Right lobe of liver (tissue), 4 donors: ENCODE data around the gene LSM10.

Experiments used
- POLR2A ChIP-seq: fragments of 450-650 bp; IDR thresholded peaks from one replicate; pipeline ENCODE4 v1.6.1; 2017; ENCODE audit warnings: antibody characterized with exemption, mild to moderate bottlenecking
- TF ChIP-seq, protein P1 (sequence below), 4 donors: fragments of 200-600 bp in 3 of 4; fragments of 450-650 bp in 1 of 4; IDR thresholded peaks; one replicate each; pipeline versions ENCODE4 v1.5.1 to v1.8.0; 2016 to 2022; ENCODE audit warnings: antibody characterized with exemption in 4 of 4, mild to moderate bottlenecking in 2 of 4
- donor health status: DM: no; HTN: no; CAD: no.
- donor health status: DM: no; HTN: no; CAD: no.
- donor health status: DM: no; HTN: yes; CAD: no.

DNA sequence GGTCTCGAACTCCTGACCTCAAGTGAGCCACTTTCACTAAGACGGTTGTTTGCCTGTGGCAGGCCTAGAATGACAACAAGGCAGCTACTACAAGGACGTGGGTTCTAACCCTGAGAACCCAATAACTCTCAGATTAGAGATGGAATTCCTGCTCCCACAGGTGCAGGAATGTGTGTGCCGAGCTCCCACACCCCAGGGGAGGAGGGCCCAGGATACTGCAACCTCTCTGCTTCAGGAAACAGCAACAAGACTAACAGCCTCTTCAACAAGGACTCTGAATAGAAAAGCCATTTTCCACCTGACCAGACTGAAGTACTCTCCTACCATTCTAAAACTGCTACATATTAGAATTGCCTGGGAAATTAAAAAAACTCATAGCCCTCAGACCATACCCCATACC, 4.9 kb downstream of the LSM10 start:
- TF ChIP-seq, protein P1, sequence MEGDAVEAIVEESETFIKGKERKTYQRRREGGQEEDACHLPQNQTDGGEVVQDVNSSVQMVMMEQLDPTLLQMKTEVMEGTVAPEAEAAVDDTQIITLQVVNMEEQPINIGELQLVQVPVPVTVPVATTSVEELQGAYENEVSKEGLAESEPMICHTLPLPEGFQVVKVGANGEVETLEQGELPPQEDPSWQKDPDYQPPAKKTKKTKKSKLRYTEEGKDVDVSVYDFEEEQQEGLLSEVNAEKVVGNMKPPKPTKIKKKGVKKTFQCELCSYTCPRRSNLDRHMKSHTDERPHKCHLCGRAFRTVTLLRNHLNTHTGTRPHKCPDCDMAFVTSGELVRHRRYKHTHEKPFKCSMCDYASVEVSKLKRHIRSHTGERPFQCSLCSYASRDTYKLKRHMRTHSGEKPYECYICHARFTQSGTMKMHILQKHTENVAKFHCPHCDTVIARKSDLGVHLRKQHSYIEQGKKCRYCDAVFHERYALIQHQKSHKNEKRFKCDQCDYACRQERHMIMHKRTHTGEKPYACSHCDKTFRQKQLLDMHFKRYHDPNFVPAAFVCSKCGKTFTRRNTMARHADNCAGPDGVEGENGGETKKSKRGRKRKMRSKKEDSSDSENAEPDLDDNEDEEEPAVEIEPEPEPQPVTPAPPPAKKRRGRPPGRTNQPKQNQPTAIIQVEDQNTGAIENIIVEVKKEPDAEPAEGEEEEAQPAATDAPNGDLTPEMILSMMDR (IDR thresholded peaks at IDR 0.05), result no peak
- TF ChIP-seq POLR2A, result no peak
